Panc1 (cell line): ENCODE measurements around the gene PREP.

Source experiments
- TF ChIP-seq, protein P1 (sequence below), 2 experiments: IDR thresholded peaks; 2 replicates each; pipeline ENCODE4 v1.6.1; 2011 to 2012; ENCODE audit warnings: low read depth in 2 of 2, control low read depth in 1 of 2, low read length in 1 of 2, mild to moderate bottlenecking in 1 of 2, moderate library complexity in 1 of 2; ENCODE audit not compliant: insufficient read depth in 1 of 2
- TF ChIP-seq, protein P2 (sequence below): fragments of 450-650 bp; IDR thresholded peaks from 2 replicates; pipeline ENCODE4 v1.5.1; 2017; ENCODE audit warnings: mild to moderate bottlenecking

DNA sequence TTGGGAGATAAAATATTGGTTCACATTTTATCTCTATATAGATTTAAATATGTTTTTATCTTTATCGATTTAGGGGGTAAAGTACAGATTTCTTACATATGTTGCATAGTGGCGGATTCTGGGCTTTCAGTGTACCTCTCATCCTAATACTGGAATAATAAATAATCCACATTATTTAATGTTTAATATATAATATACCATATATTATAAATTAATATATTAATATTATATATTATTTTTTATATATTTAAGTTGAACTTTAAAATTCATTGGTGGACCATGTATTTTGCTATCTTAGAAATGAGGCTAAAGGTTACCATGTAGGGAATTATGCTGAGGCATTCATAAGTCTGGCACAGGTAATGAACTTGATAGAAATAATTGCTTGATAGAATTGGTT, 133.5 kb downstream of the PREP start:
- TF ChIP-seq, protein P1, sequence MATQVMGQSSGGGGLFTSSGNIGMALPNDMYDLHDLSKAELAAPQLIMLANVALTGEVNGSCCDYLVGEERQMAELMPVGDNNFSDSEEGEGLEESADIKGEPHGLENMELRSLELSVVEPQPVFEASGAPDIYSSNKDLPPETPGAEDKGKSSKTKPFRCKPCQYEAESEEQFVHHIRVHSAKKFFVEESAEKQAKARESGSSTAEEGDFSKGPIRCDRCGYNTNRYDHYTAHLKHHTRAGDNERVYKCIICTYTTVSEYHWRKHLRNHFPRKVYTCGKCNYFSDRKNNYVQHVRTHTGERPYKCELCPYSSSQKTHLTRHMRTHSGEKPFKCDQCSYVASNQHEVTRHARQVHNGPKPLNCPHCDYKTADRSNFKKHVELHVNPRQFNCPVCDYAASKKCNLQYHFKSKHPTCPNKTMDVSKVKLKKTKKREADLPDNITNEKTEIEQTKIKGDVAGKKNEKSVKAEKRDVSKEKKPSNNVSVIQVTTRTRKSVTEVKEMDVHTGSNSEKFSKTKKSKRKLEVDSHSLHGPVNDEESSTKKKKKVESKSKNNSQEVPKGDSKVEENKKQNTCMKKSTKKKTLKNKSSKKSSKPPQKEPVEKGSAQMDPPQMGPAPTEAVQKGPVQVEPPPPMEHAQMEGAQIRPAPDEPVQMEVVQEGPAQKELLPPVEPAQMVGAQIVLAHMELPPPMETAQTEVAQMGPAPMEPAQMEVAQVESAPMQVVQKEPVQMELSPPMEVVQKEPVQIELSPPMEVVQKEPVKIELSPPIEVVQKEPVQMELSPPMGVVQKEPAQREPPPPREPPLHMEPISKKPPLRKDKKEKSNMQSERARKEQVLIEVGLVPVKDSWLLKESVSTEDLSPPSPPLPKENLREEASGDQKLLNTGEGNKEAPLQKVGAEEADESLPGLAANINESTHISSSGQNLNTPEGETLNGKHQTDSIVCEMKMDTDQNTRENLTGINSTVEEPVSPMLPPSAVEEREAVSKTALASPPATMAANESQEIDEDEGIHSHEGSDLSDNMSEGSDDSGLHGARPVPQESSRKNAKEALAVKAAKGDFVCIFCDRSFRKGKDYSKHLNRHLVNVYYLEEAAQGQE (IDR thresholded peaks at IDR 0.05; ENCODE audit: insufficient read depth in 1 of 2, low read depth in 2 of 2, low read length in 1 of 2) = no peak
- TF ChIP-seq, protein P2, sequence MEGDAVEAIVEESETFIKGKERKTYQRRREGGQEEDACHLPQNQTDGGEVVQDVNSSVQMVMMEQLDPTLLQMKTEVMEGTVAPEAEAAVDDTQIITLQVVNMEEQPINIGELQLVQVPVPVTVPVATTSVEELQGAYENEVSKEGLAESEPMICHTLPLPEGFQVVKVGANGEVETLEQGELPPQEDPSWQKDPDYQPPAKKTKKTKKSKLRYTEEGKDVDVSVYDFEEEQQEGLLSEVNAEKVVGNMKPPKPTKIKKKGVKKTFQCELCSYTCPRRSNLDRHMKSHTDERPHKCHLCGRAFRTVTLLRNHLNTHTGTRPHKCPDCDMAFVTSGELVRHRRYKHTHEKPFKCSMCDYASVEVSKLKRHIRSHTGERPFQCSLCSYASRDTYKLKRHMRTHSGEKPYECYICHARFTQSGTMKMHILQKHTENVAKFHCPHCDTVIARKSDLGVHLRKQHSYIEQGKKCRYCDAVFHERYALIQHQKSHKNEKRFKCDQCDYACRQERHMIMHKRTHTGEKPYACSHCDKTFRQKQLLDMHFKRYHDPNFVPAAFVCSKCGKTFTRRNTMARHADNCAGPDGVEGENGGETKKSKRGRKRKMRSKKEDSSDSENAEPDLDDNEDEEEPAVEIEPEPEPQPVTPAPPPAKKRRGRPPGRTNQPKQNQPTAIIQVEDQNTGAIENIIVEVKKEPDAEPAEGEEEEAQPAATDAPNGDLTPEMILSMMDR = no peak
